ENCODE results near the gene SELENOH. TPM values are rescaled to one million over a fixed set of nuclear protein-coding genes. Genes with fewer than 3 reads are reported as not detected.
A peak's percentile ranks its signal among the peaks of the same experiment; 100 is the strongest.
"Not testable (repeated sequence)": the region's sequence is repeated elsewhere in the genome, so short reads cannot be mapped to it uniquely, and the experiment has no call there.

The SELENOH gene
- total RNA-seq, 1 donor from 2014 or later, result 249 TPM

DNA sequence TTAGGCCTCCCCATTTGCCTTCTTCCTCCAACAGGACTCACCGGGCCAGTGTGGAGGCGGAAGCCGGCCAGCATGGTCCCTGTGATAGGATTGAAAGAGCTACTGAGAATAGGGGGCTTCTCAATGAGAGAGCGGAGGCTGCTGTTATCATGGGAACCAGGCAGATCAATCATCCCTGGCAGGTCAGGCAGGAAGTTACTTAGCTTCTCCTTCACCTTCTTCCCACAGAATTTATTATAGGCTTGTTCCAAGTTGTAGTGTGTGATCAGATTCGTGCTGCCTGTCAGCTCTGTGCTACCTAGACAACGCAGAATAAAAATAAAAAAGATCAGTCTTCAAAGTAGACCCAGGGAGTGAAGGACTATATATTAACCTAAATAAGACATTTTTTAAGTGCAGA, 36.4 kb upstream of the SELENOH start:
- Histone ChIP-seq H3K27me3 (ENCODE audit: control insufficient read depth, insufficient read depth, low read length) (no peaks in the 10 kb centered on the region), H3K36me3 (ENCODE audit: control insufficient read depth, insufficient read depth, low read length) (peaks cover 2% of the 10 kb centered on the region), H3K4me3 (ENCODE audit: low read depth, low read length) (no peak overlapping the region)
- TF ChIP-seq, protein P1, sequence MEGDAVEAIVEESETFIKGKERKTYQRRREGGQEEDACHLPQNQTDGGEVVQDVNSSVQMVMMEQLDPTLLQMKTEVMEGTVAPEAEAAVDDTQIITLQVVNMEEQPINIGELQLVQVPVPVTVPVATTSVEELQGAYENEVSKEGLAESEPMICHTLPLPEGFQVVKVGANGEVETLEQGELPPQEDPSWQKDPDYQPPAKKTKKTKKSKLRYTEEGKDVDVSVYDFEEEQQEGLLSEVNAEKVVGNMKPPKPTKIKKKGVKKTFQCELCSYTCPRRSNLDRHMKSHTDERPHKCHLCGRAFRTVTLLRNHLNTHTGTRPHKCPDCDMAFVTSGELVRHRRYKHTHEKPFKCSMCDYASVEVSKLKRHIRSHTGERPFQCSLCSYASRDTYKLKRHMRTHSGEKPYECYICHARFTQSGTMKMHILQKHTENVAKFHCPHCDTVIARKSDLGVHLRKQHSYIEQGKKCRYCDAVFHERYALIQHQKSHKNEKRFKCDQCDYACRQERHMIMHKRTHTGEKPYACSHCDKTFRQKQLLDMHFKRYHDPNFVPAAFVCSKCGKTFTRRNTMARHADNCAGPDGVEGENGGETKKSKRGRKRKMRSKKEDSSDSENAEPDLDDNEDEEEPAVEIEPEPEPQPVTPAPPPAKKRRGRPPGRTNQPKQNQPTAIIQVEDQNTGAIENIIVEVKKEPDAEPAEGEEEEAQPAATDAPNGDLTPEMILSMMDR (IDR thresholded peaks at IDR 0.05; ENCODE audit: insufficient read depth, low read length, poor library complexity, severe bottlenecking), result no peak
- no peak for DNase-seq (ENCODE audit: low read depth)

DNA sequence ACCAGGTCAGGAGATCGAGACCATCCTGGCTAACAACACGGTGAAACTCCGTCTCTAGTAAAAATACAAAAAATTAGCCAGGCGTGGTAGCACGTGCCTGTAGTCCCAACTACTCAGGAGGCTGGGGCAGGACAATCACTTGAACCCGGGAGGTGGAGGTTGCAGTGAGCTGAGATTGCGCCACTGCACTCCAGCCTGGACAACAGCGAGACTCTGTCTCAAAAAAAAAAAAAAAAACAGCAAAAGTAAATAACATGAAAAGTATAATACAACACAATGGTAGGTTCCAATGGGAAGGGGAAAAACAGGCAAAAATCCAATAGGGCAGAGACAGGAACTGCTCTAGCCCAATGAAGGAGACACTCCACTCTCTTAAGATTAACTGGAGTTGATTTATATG, 35.9 kb upstream of the SELENOH start:
- H3K27me3 ChIP-seq (ENCODE audit: control insufficient read depth, insufficient read depth, low read length); DNase-seq (ENCODE audit: low read depth); H3K36me3 ChIP-seq (ENCODE audit: control insufficient read depth, insufficient read depth, low read length): not testable (repeated sequence)

DNA sequence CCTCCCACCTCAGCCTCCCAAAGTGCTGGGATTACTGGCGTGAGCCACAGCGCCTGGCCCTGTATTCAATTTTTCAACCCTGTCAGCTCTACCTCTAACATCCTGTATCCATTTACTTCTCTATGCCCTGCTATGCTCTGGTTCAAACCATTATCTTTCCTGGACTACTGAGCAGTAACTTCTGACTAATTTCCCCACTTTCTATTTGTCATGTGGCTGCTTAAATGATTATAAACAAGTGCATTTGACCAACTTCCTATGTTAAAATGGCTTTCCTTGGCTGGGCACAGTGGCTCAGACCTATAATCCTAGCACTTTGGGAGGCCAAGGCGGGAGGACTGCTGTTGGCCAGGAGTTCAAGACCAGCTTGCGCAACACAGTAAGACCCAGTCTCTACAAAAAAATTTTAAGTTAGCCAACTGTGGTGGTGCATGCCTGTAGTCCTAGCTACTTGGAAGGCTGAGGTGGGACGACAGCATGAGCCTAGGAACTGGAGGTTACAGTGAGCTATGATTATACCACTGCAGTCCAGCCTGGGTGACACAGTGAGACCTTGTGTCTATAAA, 31.4 kb upstream of the SELENOH start:
- TF ChIP-seq, protein P1 (IDR thresholded peaks at IDR 0.05; ENCODE audit: insufficient read depth, low read length, poor library complexity, severe bottlenecking), result no peak
- Histone ChIP-seq H3K27me3 (ENCODE audit: control insufficient read depth, insufficient read depth, low read length) (no peaks in the 10 kb centered on the region), H3K4me3 (ENCODE audit: low read depth, low read length) (no peak overlapping the region)

More for the DNA sequence above, 35.9 kb upstream of the SELENOH start:
- not testable (repeated sequence) for H3K4me3 ChIP-seq (ENCODE audit: low read depth, low read length)

GRCh38 chr11:57711414-57712255, 29.7 kb upstream of the SELENOH start, which contains the start of gene MED19:
Gene MED19, minus strand, starts transcription at chr11:57712215. Its CDS starts 36 bp downstream, at chr11:57712179.
- H3K36me3 ChIP-seq (ENCODE audit: control insufficient read depth, insufficient read depth, low read length), result no peaks in the 10 kb centered on the region
- TF ChIP-seq, protein P1 (IDR thresholded peaks at IDR 0.05; ENCODE audit: insufficient read depth, low read length, poor library complexity, severe bottlenecking), result no peak
- peak within 1 kb of the TSS; percentile 70 for H3K4me3 ChIP-seq (ENCODE audit: low read depth, low read length)
- no peaks in the 10 kb centered on the region for H3K27me3 ChIP-seq (ENCODE audit: control insufficient read depth, insufficient read depth, low read length)
- DNase-seq (ENCODE audit: low read depth), result peak; percentile 85

More for the DNA sequence above, 31.4 kb upstream of the SELENOH start:
- DNase-seq (ENCODE audit: low read depth), result no peak
- H3K36me3 ChIP-seq (ENCODE audit: control insufficient read depth, insufficient read depth, low read length), result no peaks in the 10 kb centered on the region

- peak; percentile 100 for DNase-seq (ENCODE audit: low read depth)
- Histone ChIP-seq H3K27me3 (ENCODE audit: control insufficient read depth, insufficient read depth, low read length) (no peaks in the 10 kb centered on the region), H3K36me3 (ENCODE audit: control insufficient read depth, insufficient read depth, low read length) (no peaks in the 10 kb centered on the region), H3K4me3 (ENCODE audit: low read depth, low read length) (peak within 1 kb of the TSS; percentile 70)
- TF ChIP-seq, protein P1 (IDR thresholded peaks at IDR 0.05; ENCODE audit: insufficient read depth, low read length, poor library complexity, severe bottlenecking), result no peak
These were observed 28.8 kb upstream of the SELENOH start, which contains the start of gene TMX2 for GRCh38 chr11:57712256-57713150. Gene TMX2, plus strand, starts transcription at chr11:57712593. Its CDS starts 26 bp downstream, at chr11:57712619.
